ENCODE data around the gene BICC1. TPM values are rescaled to one million over a fixed set of nuclear protein-coding genes. Genes with fewer than 3 reads are reported as not detected.

Gene BICC1
- total and polyA plus RNA-seq, 2 donors = 5.7 to 45.3 TPM

- Histone ChIP-seq H3K27ac (ENCODE audit: low read depth) (no peak overlapping the region), H3K4me1 (ENCODE audit: insufficient read depth) (no peaks in the 10 kb centered on the region), H3K4me3 (ENCODE audit: low read depth, low read length) (no peak overlapping the region), H3K36me3 (ENCODE audit: insufficient read depth) (no peaks in the 10 kb centered on the region)
- 98% methylated on average over 2 of the region's 2 CpGs for WGBS
- no peak for DNase-seq (ENCODE audit: extremely low spot score)
Measured at GRCh38 chr10:58560068-58560467, 47.4 kb downstream of the BICC1 start.

- DNase-seq (ENCODE audit: extremely low spot score) = no peak
- H3K4me3 ChIP-seq (ENCODE audit: low read depth, low read length) = no peak overlapping the region
- H3K27ac ChIP-seq (ENCODE audit: low read depth) = no peak overlapping the region
- no peaks in the 10 kb centered on the region for H3K4me1 ChIP-seq (ENCODE audit: insufficient read depth)
- WGBS = 87% methylated on average over 2 of the region's 2 CpGs
- no peaks in the 10 kb centered on the region for H3K36me3 ChIP-seq (ENCODE audit: insufficient read depth)
Measured at GRCh38 chr10:58565271-58565670, 52.6 kb downstream of the BICC1 start.

GRCh38 chr10:58567652-58568051 lies 55.0 kb downstream of the BICC1 start:
- Histone ChIP-seq H3K27ac (ENCODE audit: low read depth) (no peak overlapping the region), H3K4me1 (ENCODE audit: insufficient read depth) (no peaks in the 10 kb centered on the region), H3K4me3 (ENCODE audit: low read depth, low read length) (no peak overlapping the region), H3K36me3 (ENCODE audit: insufficient read depth) (no peaks in the 10 kb centered on the region)
- no peak for DNase-seq (ENCODE audit: extremely low spot score)
- WGBS = 85% methylated on average over 1 of the region's 1 CpG

- H3K36me3 ChIP-seq (ENCODE audit: insufficient read depth) = no peaks in the 10 kb centered on the region
- no peak for DNase-seq (ENCODE audit: extremely low spot score)
- no peaks in the 10 kb centered on the region for H3K4me1 ChIP-seq (ENCODE audit: insufficient read depth)
- 75% methylated on average over 2 of the region's 2 CpGs for WGBS
- H3K4me3 ChIP-seq (ENCODE audit: low read depth, low read length) = no peak overlapping the region
- H3K27ac ChIP-seq (ENCODE audit: low read depth) = no peak overlapping the region
Measured at GRCh38 chr10:58568428-58568935, 55.8 kb downstream of the BICC1 start.

GRCh38 chr10:58570307-58570723 lies 57.6 kb downstream of the BICC1 start:
- DNase-seq (ENCODE audit: extremely low spot score) = no peak

GRCh38 chr10:58570979-58571378 lies 58.3 kb downstream of the BICC1 start:
- no peak overlapping the region for H3K27ac ChIP-seq (ENCODE audit: low read depth)
- 90% methylated on average over 2 of the region's 2 CpGs for WGBS
- H3K4me3 ChIP-seq (ENCODE audit: low read depth, low read length) = no peak overlapping the region
- no peaks in the 10 kb centered on the region for H3K4me1 ChIP-seq (ENCODE audit: insufficient read depth)
- H3K36me3 ChIP-seq (ENCODE audit: insufficient read depth) = no peaks in the 10 kb centered on the region
- no peak for DNase-seq (ENCODE audit: extremely low spot score)

More at GRCh38 chr10:58570307-58570723, 57.6 kb downstream of the BICC1 start:
- 91% methylated on average over 1 of the region's 1 CpG for WGBS
- Histone ChIP-seq H3K4me3 (ENCODE audit: low read depth, low read length) (no peak overlapping the region), H3K27ac (ENCODE audit: low read depth) (no peak overlapping the region), H3K36me3 (ENCODE audit: insufficient read depth) (no peaks in the 10 kb centered on the region), H3K4me1 (ENCODE audit: insufficient read depth) (no peaks in the 10 kb centered on the region)

- 91% methylated on average over 1 of the region's 1 CpG for WGBS
- H3K27ac ChIP-seq (ENCODE audit: low read depth) = no peak overlapping the region
- H3K4me3 ChIP-seq (ENCODE audit: low read depth, low read length) = no peak overlapping the region
- H3K4me1 ChIP-seq (ENCODE audit: insufficient read depth) = no peaks in the 10 kb centered on the region
- no peak for DNase-seq (ENCODE audit: extremely low spot score)
- no peaks in the 10 kb centered on the region for H3K36me3 ChIP-seq (ENCODE audit: insufficient read depth)
Measured at GRCh38 chr10:58573144-58573543, 60.5 kb downstream of the BICC1 start.

GRCh38 chr10:58574058-58574457 lies 61.4 kb downstream of the BICC1 start:
- no peak for DNase-seq (ENCODE audit: extremely low spot score)
- H3K4me3 ChIP-seq (ENCODE audit: low read depth, low read length) = no peak overlapping the region
- no peaks in the 10 kb centered on the region for H3K36me3 ChIP-seq (ENCODE audit: insufficient read depth)
- H3K27ac ChIP-seq (ENCODE audit: low read depth) = no peak overlapping the region
- no peaks in the 10 kb centered on the region for H3K4me1 ChIP-seq (ENCODE audit: insufficient read depth)
- 51% methylated on average over 1 of the region's 1 CpG for WGBS

- Histone ChIP-seq H3K4me3 (ENCODE audit: low read depth, low read length) (no peak overlapping the region), H3K4me1 (ENCODE audit: insufficient read depth) (no peaks in the 10 kb centered on the region), H3K27ac (ENCODE audit: low read depth) (no peak overlapping the region), H3K36me3 (ENCODE audit: insufficient read depth) (no peaks in the 10 kb centered on the region)
- WGBS = 93% methylated on average over 4 of the region's 4 CpGs
- DNase-seq (ENCODE audit: extremely low spot score) = no peak
Measured at GRCh38 chr10:58575491-58575890, 62.8 kb downstream of the BICC1 start.

GRCh38 chr10:58576751-58577436 lies 64.2 kb downstream of the BICC1 start:
- WGBS = 50% methylated on average over 3 of the region's 3 CpGs
- Histone ChIP-seq H3K27ac (ENCODE audit: low read depth) (no peak overlapping the region), H3K36me3 (ENCODE audit: insufficient read depth) (no peaks in the 10 kb centered on the region), H3K4me1 (ENCODE audit: insufficient read depth) (no peaks in the 10 kb centered on the region), H3K4me3 (ENCODE audit: low read depth, low read length) (no peak overlapping the region)
- no peak for DNase-seq (ENCODE audit: extremely low spot score)

- peak; percentile 45 for DNase-seq (ENCODE audit: extremely low spot score)
- Histone ChIP-seq H3K4me1 (ENCODE audit: insufficient read depth) (no peaks in the 10 kb centered on the region), H3K4me3 (ENCODE audit: low read depth, low read length) (no peak overlapping the region), H3K36me3 (ENCODE audit: insufficient read depth) (no peaks in the 10 kb centered on the region), H3K27ac (ENCODE audit: low read depth) (no peak overlapping the region)
Measured at GRCh38 chr10:58577437-58577777, 64.7 kb downstream of the BICC1 start.

- Histone ChIP-seq H3K36me3 (ENCODE audit: insufficient read depth) (no peaks in the 10 kb centered on the region), H3K27ac (ENCODE audit: low read depth) (no peak overlapping the region), H3K4me3 (ENCODE audit: low read depth, low read length) (no peak overlapping the region), H3K4me1 (ENCODE audit: insufficient read depth) (no peaks in the 10 kb centered on the region)
- no peak for DNase-seq (ENCODE audit: extremely low spot score)
- WGBS = 86% methylated on average over 8 of the region's 8 CpGs
Measured at GRCh38 chr10:58578366-58578765, 65.7 kb downstream of the BICC1 start.

GRCh38 chr10:58579011-58579655 lies 66.5 kb downstream of the BICC1 start:
- Histone ChIP-seq H3K36me3 (ENCODE audit: insufficient read depth) (no peaks in the 10 kb centered on the region), H3K4me1 (ENCODE audit: insufficient read depth) (no peaks in the 10 kb centered on the region), H3K27ac (ENCODE audit: low read depth) (no peak overlapping the region), H3K4me3 (ENCODE audit: low read depth, low read length) (no peak overlapping the region)
- WGBS = 93% methylated on average over 11 of the region's 11 CpGs
- no peak for DNase-seq (ENCODE audit: extremely low spot score)

- DNase-seq (ENCODE audit: extremely low spot score) = no peak
- Histone ChIP-seq H3K4me3 (ENCODE audit: low read depth, low read length) (no peak overlapping the region), H3K36me3 (ENCODE audit: insufficient read depth) (no peaks in the 10 kb centered on the region), H3K4me1 (ENCODE audit: insufficient read depth) (no peaks in the 10 kb centered on the region), H3K27ac (ENCODE audit: low read depth) (no peak overlapping the region)
Measured at GRCh38 chr10:58582045-58582444, 69.4 kb downstream of the BICC1 start.

Data from urinary bladder (tissue), 4 donors.